D721Med (cell line): ENCODE data around the gene ENO1.

Experiments used
- DNase-seq: peaks from one replicate; pipeline ENCODE4 v3.0.0; 2011; ENCODE audit warnings: low spot score; ENCODE audit not compliant: insufficient read length
- FAIRE-seq: peaks from 2 replicates; lab custom pipeline; 2011; peaks lifted over from hg19 to GRCh38; lab: Jason Lieb, UNC
- CTCF ChIP-seq: IDR thresholded peaks from 2 replicates; pipeline ENCODE4 v1.5.1; 2012; ENCODE audit warnings: mild to moderate bottlenecking, control low read depth; ENCODE audit not compliant: insufficient read depth; ENCODE audit errors: missing control alignments

Gene ENO1

DNA sequence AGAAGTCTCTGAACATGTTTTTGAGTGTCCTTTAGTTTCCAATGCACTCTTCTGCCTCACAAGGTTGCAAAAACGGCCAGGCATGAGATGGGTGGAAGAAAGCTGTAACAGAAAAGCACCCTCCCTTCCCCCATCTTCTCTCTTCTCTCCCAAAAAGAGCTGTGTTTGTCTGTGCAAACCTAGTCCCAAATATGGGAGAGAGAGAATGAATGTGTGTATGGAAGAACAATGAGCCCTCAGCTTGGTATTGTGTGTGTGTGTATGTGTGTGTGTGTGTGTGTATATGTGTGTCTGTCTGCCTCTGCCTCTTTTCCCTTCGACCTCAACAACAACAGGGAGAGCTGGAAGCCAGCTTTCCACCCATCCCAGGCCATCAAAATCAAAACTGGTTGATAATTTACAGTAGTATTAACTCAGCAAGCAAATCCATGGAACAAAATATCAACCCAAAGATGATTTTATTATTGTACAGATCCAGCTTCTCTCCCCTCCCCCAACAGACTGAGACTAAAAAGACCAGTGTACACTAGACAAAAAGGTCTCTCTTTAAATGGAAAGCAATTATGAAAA lies 62.8 kb downstream of the ENO1 start:
- TF ChIP-seq CTCF = no peak
- no peak for FAIRE-seq
- no peak for DNase-seq

DNA sequence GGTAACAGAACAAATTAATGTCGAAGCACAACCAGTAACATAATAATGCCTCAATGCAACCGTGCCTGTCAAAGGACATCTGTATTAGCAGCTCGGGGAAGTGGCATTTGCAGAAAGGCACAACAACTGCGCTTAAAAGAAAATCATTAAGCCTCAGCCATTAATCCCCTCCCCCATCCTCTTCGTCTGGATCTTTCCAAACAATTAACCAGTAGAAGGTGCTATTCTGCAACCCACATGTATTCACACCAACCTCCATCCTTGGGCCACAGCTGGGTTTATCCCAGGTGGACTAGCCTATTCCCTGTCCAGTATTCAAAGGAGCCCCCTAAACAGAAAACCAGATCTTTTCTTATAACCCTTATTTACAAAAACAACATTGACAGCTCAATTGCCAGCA lies 63.6 kb downstream of the ENO1 start:
- TF ChIP-seq CTCF = peak; percentile 63
- no peak for FAIRE-seq
- no peak for DNase-seq

GRCh38 chr1:8813991-8814390 lies 64.5 kb downstream of the ENO1 start:
- FAIRE-seq (no peak), DNase-seq (no peak)
- TF ChIP-seq CTCF = no peak

- no peak for TF ChIP-seq CTCF
- FAIRE-seq (no peak), DNase-seq (no peak)
Measured at GRCh38 chr1:8813016-8813763, 65.3 kb downstream of the ENO1 start.

- FAIRE-seq (no peak), DNase-seq (no peak)
- TF ChIP-seq CTCF = no peak
Measured at GRCh38 chr1:8812081-8812480, 66.4 kb downstream of the ENO1 start.
